Memory B cell (primary cell): ENCODE results near the gene SERINC2.
"Not testable (repeated sequence)": the region's sequence is repeated elsewhere in the genome, so short reads cannot be mapped to it uniquely, and the experiment has no call there.

Source experiments
- ATAC-seq: fragments of 150-1000 bp; cut with Tn5 transposase; 2 replicates; pipeline ENCODE4 v1.10.0; 2021; ENCODE audit warnings: low read depth, mild to moderate bottlenecking, moderate library complexity
- DNase-seq, 2 donors: peaks; one replicate each; pipeline ENCODE4 v3.0.0; 2022; ENCODE audit warnings: low spot score in 2 of 2
- H3K27ac Mint-ChIP-seq: one replicate; pipeline ENCODE4 v1.8.0; 2022; ENCODE audit warnings: mild to moderate bottlenecking, moderate library complexity, mixed read lengths
- H3K27me3 Mint-ChIP-seq: one replicate; pipeline ENCODE4 v1.8.0; 2022; ENCODE audit warnings: mixed read lengths
- H3K36me3 Mint-ChIP-seq: one replicate; pipeline ENCODE4 v1.8.0; 2022; ENCODE audit warnings: mild to moderate bottlenecking, mixed read lengths
- H3K4me1 Mint-ChIP-seq: one replicate; pipeline ENCODE4 v1.8.0; 2022; ENCODE audit warnings: mixed read lengths
- H3K4me3 Mint-ChIP-seq: one replicate; pipeline ENCODE4 v1.8.0; 2022; ENCODE audit warnings: mild to moderate bottlenecking, moderate library complexity, mixed read lengths
- H3K9me3 Mint-ChIP-seq: one replicate; pipeline ENCODE4 v1.8.0; 2022; ENCODE audit warnings: mixed read lengths

The SERINC2 gene

DNA sequence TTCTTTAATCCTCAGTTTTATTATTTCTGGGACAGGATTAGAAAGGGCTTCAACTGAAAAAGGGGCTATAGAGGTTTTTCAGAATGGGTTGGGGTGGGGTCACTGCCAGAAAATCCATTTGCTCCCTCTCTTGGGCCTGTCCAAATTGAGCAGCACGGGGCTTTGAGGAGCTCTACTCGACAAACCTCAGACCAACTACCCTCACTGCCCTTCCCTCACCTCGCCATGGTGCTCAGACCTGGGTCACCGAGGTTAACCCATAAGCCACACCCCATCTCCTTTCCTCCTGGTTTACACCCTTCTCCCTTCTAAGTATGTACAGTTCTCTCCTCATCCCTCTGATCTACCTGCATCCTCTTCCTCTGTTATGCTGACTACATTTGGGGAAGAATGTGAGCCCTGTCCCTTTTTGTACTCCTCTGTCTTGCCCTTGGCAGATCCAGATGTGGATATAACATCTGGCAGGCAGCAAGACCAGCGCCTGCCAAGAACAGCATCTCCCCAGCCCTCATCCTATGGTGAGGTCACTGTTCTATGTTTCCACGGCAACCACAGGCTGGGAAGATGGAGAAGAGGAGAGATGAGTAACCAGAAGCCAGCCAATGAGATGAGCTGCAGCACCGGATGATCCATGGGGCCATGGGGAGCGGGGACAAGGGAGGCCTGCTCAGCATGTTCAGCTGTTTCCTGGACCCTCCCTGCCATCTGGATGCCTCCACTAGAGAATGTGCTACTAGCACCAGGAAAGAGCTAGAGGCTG is 36.5 kb upstream of the SERINC2 start:
- Mint-ChIP-seq H3K9me3 (no peaks in the 10 kb centered on the region), H3K27me3 (peaks cover 19% of the 10 kb centered on the region), H3K36me3 (no peaks in the 10 kb centered on the region), H3K4me3 (no peak overlapping the region), H3K27ac (no peak overlapping the region), H3K4me1 (peaks cover 7% of the 10 kb centered on the region)
- ATAC-seq = no peak
- no peak for DNase-seq

DNA sequence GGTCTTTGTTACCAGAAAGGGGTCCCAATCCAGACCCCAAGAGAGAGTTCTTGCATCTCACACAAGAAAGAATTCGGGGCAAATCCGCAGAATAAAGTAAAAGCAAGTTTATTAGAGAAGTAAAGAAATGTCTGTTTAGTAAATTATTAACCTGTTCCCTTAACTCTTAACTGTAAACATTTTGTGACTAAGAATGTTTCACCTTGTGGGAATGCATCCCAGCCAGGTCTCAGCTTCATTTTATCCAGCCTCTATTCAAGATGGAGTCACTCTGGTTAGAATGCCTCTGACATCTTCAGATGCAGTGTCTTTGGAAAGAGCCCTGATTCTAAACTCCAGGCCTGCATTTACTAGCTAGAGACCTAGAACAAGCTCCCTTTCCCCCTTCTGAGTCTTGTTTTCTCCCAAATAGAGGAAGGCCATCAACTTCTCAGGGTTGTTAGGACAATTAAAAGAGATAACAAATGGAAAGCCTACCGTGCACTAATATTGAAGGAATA is 35.6 kb upstream of the SERINC2 start:
- Mint-ChIP-seq H3K9me3 (no peaks in the 10 kb centered on the region), H3K36me3 (no peaks in the 10 kb centered on the region), H3K27ac (no peak overlapping the region), H3K4me3 (no peak overlapping the region), H3K4me1 (peaks cover 7% of the 10 kb centered on the region), H3K27me3 (peaks cover 24% of the 10 kb centered on the region)
- no peak for DNase-seq
- no peak for ATAC-seq

GRCh38 chr1:31378001-31378400 is 35.0 kb upstream of the SERINC2 start:
- Mint-ChIP-seq H3K9me3 (no peaks in the 10 kb centered on the region), H3K36me3 (no peaks in the 10 kb centered on the region), H3K27me3 (peaks cover 28% of the 10 kb centered on the region), H3K4me1 (peaks cover 7% of the 10 kb centered on the region), H3K4me3 (no peak overlapping the region), H3K27ac (no peak overlapping the region)
- DNase-seq = no peak
- ATAC-seq = no peak

- H3K27me3 Mint-ChIP-seq = peaks cover 27% of the 10 kb centered on the region
- no peak for ATAC-seq
Observed at GRCh38 chr1:31380181-31380580, 32.8 kb upstream of the SERINC2 start.

GRCh38 chr1:31381394-31382294 is 31.4 kb upstream of the SERINC2 start:
- ATAC-seq (no peak), DNase-seq (no peak)
- H3K27ac Mint-ChIP-seq = no peak overlapping the region
- peaks cover 28% of the 10 kb centered on the region for H3K27me3 Mint-ChIP-seq
- no peaks in the 10 kb centered on the region for H3K9me3 Mint-ChIP-seq
- no peak overlapping the region for H3K4me3 Mint-ChIP-seq
- peaks cover 1% of the 10 kb centered on the region for H3K4me1 Mint-ChIP-seq
- no peaks in the 10 kb centered on the region for H3K36me3 Mint-ChIP-seq

More at GRCh38 chr1:31380181-31380580, 32.8 kb upstream of the SERINC2 start:
- Mint-ChIP-seq H3K4me1 (no peaks in the 10 kb centered on the region), H3K4me3 (no peak overlapping the region), H3K9me3 (no peaks in the 10 kb centered on the region), H3K27ac (no peak overlapping the region), H3K36me3 (no peaks in the 10 kb centered on the region)
- DNase-seq = no peak

DNA sequence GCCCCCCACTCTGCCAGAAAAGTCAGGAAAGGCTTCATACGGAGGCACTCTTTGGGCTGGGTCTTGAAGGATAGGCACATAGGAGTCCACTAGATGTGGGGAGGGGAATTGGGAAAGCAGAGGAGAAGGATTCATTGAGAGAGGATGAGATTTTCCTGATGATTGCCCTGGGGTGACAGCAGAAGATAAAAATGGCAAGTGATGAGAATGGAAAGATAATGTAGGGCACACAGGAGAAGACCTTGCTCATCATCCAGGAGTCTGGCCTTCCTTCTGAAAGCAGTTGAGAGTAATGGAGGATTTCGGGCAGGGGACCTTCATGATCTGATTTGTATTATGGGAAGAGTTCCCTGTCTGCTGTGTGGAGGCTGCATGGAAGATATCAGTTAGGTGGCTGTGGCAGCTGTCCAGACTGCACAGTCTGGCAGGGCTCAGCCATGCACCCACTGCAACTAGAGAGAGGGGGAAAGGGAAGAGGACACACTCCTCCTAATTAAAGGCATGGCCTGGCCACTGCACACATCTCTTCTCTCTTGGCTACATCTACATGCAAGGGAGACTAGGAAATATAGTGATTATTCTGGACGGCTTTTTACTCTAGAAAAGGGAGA is 30.5 kb upstream of the SERINC2 start:
- ATAC-seq (no peak), DNase-seq (no peak)
- Mint-ChIP-seq H3K27me3 (peaks cover 36% of the 10 kb centered on the region), H3K27ac (no peak overlapping the region), H3K36me3 (no peaks in the 10 kb centered on the region), H3K9me3 (no peaks in the 10 kb centered on the region), H3K4me1 (peaks cover 4% of the 10 kb centered on the region), H3K4me3 (no peak overlapping the region)

DNA sequence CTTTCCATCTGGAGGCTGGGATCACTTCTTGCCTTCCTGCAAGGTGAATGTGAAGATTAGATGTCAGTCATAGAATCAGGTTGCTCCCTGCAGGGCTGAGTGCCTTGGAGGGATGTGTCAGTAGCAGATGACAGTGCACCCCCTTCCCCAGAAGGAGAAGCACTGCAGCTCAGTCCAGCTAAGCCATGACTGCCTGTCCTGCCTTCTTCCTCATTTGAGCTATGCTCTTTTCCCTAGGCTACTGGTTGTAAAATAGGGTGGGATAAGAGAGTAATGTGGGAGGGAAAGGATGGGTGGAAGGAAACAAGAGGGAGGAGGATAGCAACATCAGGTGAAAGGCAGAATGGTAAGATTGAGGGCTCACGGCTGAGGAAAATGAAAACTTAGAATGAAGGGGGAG is 29.0 kb upstream of the SERINC2 start:
- no peaks in the 10 kb centered on the region for H3K36me3 Mint-ChIP-seq
- peaks cover 4% of the 10 kb centered on the region for H3K4me1 Mint-ChIP-seq
- ATAC-seq (no peak), DNase-seq (no peak)
- H3K27me3 Mint-ChIP-seq = peaks cover 37% of the 10 kb centered on the region
- H3K27ac Mint-ChIP-seq = no peak overlapping the region
- H3K4me3 Mint-ChIP-seq = no peak overlapping the region
- H3K9me3 Mint-ChIP-seq = no peaks in the 10 kb centered on the region

GRCh38 chr1:31386576-31387243 is 26.3 kb upstream of the SERINC2 start:
- not testable (repeated sequence) for DNase-seq, H3K36me3 Mint-ChIP-seq, ATAC-seq, H3K9me3 Mint-ChIP-seq, H3K4me1 Mint-ChIP-seq, H3K4me3 Mint-ChIP-seq, H3K27ac Mint-ChIP-seq
- peaks cover 30% of the 10 kb centered on the region for H3K27me3 Mint-ChIP-seq

GRCh38 chr1:31387612-31388011 is 25.4 kb upstream of the SERINC2 start:
- ATAC-seq = no peak
- peaks cover 23% of the 10 kb centered on the region for H3K27me3 Mint-ChIP-seq
- H3K4me3 Mint-ChIP-seq = no peak overlapping the region
- no peak for DNase-seq
- peaks cover 4% of the 10 kb centered on the region for H3K4me1 Mint-ChIP-seq
- no peak overlapping the region for H3K27ac Mint-ChIP-seq
- H3K36me3 Mint-ChIP-seq = no peaks in the 10 kb centered on the region
- H3K9me3 Mint-ChIP-seq = no peaks in the 10 kb centered on the region

DNA sequence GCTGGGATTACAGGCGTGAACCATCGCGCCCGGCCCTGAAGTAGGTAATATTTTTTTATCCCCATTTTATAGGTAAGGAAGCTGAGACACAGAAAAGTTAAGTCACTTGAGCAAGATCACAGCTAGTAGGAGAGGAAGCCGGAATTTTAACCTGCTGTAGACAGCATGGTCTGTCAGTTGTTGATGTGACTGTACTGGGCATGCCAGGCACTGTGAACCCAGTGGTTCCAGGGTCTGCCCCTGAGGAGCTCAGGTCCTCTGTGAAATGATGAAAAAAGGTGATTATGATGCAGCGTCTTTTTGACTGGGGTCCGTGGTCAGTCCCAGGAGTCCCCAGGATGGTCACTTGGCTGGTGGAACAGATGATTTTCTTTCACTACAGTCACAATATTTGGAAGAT is 23.4 kb upstream of the SERINC2 start:
- no peak for ATAC-seq
- Mint-ChIP-seq H3K9me3 (no peaks in the 10 kb centered on the region), H3K27me3 (peaks cover 20% of the 10 kb centered on the region), H3K4me1 (peaks cover 9% of the 10 kb centered on the region), H3K36me3 (no peaks in the 10 kb centered on the region), H3K27ac (no peak overlapping the region), H3K4me3 (no peak overlapping the region)
- DNase-seq = no peak

- DNase-seq (no peak), ATAC-seq (no peak)
- Mint-ChIP-seq H3K4me1 (peaks cover 13% of the 10 kb centered on the region), H3K4me3 (no peak overlapping the region), H3K9me3 (no peaks in the 10 kb centered on the region), H3K36me3 (no peaks in the 10 kb centered on the region), H3K27me3 (peaks cover 20% of the 10 kb centered on the region), H3K27ac (no peak overlapping the region)
Observed at GRCh38 chr1:31390071-31390470, 22.9 kb upstream of the SERINC2 start.

DNA sequence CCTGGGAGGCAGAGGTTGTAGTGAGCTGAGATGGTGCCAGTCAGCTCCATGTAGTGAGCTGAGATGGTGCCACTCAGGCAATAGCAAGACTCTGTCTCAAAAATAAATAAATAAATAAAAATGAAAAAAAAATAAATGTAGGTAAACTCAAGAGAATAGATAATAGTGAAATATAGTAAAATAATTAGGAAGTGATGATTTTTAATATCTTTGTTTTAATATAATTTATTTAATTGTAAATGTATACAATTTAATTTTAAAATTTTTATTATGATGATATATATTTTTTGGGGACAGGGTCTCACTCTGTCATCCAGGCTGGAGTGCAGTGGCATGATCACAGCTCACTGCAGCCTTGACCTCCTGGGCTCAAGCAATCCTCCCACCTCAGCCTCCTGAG is 19.6 kb upstream of the SERINC2 start:
- Mint-ChIP-seq H3K36me3 (no peaks in the 10 kb centered on the region), H3K9me3 (no peaks in the 10 kb centered on the region), H3K4me3 (no peak overlapping the region), H3K4me1 (peaks cover 10% of the 10 kb centered on the region), H3K27ac (no peak overlapping the region), H3K27me3 (peaks cover 3% of the 10 kb centered on the region)
- DNase-seq = no peak
- no peak for ATAC-seq

DNA sequence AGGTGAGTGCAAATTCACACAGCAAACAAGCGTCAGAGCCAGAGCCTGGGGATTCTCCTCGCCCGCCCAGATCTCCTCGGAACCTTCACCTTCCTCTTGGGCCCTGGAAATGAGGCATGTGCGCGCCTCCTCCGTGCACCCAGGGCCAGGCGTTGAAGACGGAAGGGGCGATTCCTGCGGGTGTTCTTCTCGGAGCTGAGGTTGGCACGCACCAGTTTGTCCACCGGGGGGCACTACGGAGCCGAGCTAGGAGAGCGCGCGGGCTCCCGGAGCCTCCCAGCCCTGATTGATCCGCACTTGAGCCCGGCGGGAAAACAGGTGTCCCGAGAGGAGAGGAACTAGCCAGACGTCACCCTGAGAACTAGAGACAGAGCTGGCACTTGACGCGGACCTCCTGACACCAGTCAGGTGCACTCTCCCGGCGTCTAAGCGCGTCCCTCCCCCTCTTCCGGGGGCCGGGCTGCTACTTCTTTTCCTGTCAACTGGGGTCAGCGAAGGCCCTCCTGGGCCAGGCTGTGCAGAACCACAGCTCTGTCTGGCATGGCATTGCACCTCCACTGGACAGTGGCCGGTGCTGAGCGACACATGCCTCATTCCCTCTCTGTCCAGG is 18.3 kb upstream of the SERINC2 start:
- no peaks in the 10 kb centered on the region for H3K36me3 Mint-ChIP-seq
- peaks cover 10% of the 10 kb centered on the region for H3K4me1 Mint-ChIP-seq
- H3K27ac Mint-ChIP-seq = peak overlapping the region; percentile 78
- peaks cover 1% of the 10 kb centered on the region for H3K27me3 Mint-ChIP-seq
- H3K9me3 Mint-ChIP-seq = no peaks in the 10 kb centered on the region
- ATAC-seq = peak; percentile 90
- peak; percentile 76 to 86 for DNase-seq
- peak overlapping the region; percentile 86 for H3K4me3 Mint-ChIP-seq
